ENCODE measurements around the gene PRKRIP1.

- no peak for TF ChIP-seq ZNF23 (tag by site-specific recombination; IDR thresholded peaks at IDR 0.05; ENCODE audit: borderline replicate concordance)
- no peak for TF ChIP-seq CTCF (tag by site-specific recombination; IDR thresholded peaks at IDR 0.05)
- no peak for TF ChIP-seq KLF8 (tag by site-specific recombination; IDR thresholded peaks at IDR 0.05)
These were observed 28.6 kb downstream of the PRKRIP1 start for GRCh38 chr7:102424787-102425218.
